ENCODE data around the gene SPEG. TPM values are rescaled to one million over a fixed set of nuclear protein-coding genes. Genes with fewer than 3 reads are reported as not detected.
"Not testable (repeated sequence)": the region's sequence is repeated elsewhere in the genome, so short reads cannot be mapped to it uniquely, and the experiment has no call there.

SPEG gene
- total RNA-seq, 1 donor from 2014 or later: 76.6 TPM

GRCh38 chr2:219404954-219405353, 29.7 kb upstream of the SPEG start:
- no peak for DNase-seq (ENCODE audit: low spot score)

GRCh38 chr2:219405451-219405850, 29.2 kb upstream of the SPEG start:
- no peak for DNase-seq (ENCODE audit: low spot score)

GRCh38 chr2:219405958-219406860, 28.4 kb upstream of the SPEG start:
- DNase-seq (ENCODE audit: low spot score): no peak

- peak; percentile 74 for DNase-seq (ENCODE audit: low spot score)
Measured at GRCh38 chr2:219406861-219407230, 27.8 kb upstream of the SPEG start.

GRCh38 chr2:219407343-219407742, 27.3 kb upstream of the SPEG start:
- not testable (repeated sequence) for DNase-seq (ENCODE audit: low spot score)

- DNase-seq (ENCODE audit: low spot score): no peak
Measured at GRCh38 chr2:219408204-219408603, 26.4 kb upstream of the SPEG start.

GRCh38 chr2:219408631-219409030, 26.0 kb upstream of the SPEG start:
- DNase-seq (ENCODE audit: low spot score): peak; percentile 78

- DNase-seq (ENCODE audit: low spot score): no peak
Measured at GRCh38 chr2:219409619-219410018, 25.0 kb upstream of the SPEG start.

GRCh38 chr2:219410390-219410789, 24.3 kb upstream of the SPEG start:
- DNase-seq (ENCODE audit: low spot score): no peak

GRCh38 chr2:219414857-219415256, 19.8 kb upstream of the SPEG start:
- no peak for DNase-seq (ENCODE audit: low spot score)

- no peak for DNase-seq (ENCODE audit: low spot score)
Measured at GRCh38 chr2:219415580-219416234, 18.9 kb upstream of the SPEG start.

- no peak for DNase-seq (ENCODE audit: low spot score)
Measured at GRCh38 chr2:219416235-219416602, 18.4 kb upstream of the SPEG start.

- no peak for DNase-seq (ENCODE audit: low spot score)
Measured at GRCh38 chr2:219416938-219417337, 17.7 kb upstream of the SPEG start.

GRCh38 chr2:219417374-219417773, 17.3 kb upstream of the SPEG start:
- no peak for DNase-seq (ENCODE audit: low spot score)

- DNase-seq (ENCODE audit: low spot score): peak; percentile 81
Measured at GRCh38 chr2:219418155-219419011, 16.3 kb upstream of the SPEG start, which contains the start of gene DES. Gene DES, plus strand, starts transcription at chr2:219418377. Its CDS starts 86 bp downstream, at chr2:219418463.

GRCh38 chr2:219419012-219419324, 15.7 kb upstream of the SPEG start:
- no peak for DNase-seq (ENCODE audit: low spot score)

- peak; percentile 70 for DNase-seq (ENCODE audit: low spot score)
Measured at GRCh38 chr2:219419331-219420197, 15.1 kb upstream of the SPEG start.

GRCh38 chr2:219420687-219421086, 14.0 kb upstream of the SPEG start:
- no peak for DNase-seq (ENCODE audit: low spot score)

- no peak for DNase-seq (ENCODE audit: low spot score)
Measured at GRCh38 chr2:219421323-219421722, 13.3 kb upstream of the SPEG start.

- DNase-seq (ENCODE audit: low spot score): peak; percentile 41
Measured at GRCh38 chr2:219422952-219423534, 11.6 kb upstream of the SPEG start.
